Measurements from ENCODE around the gene L3MBTL4. TPM values are rescaled to one million over a fixed set of nuclear protein-coding genes. Genes with fewer than 3 reads are reported as not detected.

Gene L3MBTL4
- total RNA-seq, 1 experiment from 2014 or later, result not detected

DNA sequence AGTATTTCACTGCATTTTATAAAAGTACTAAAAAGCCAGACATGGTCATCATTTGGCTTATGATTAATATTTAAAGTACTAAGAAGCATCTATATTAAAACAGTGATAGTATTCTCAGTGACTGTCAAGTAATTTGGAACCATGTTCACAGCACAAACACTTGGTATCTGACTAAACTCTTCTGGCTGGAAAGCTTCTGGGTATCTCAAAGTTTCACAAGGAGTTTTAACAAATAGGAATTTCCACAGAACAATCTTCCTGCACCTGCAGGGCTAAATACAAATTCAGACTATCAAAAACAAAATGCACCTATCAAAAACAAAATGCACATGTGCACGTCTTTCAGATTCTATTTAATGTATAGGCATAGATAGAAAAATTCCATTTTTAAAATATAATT is 158.8 kb downstream of the L3MBTL4 start:
- no peaks in the 10 kb centered on the region for H3K9me3 ChIP-seq
- no peak overlapping the region for H3K4me3 ChIP-seq
- H3K27me3 ChIP-seq, result no peaks in the 10 kb centered on the region
- H3K36me3 ChIP-seq, result no peaks in the 10 kb centered on the region
- no peak for DNase-seq

DNA sequence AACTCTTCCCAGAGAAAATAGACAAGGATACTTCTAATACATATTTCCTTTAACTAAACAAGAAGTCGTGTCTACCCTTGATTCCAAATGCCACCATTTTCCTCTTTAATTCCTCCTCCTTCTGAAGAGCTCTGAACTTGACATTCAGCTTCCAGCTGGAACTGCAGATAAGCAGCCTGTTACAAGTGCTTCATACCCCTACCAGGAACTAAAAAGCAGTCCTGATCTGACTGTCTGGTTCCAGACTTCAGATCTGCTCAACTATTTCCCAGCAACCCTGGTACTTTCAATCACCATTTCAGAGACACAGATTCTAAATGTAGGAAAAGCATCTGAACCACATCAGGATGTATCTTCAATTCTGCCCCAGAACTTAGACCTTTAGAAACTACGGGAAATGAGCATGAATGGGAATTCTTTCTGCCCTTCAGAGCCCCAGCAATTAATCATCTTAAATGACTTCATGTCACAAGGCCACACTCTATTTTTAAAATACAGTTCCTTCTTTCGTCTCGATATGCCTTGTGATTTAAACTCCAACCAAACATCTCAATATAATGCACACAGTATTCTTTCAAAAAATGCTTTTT is 159.5 kb downstream of the L3MBTL4 start:
- Histone ChIP-seq H3K27me3 (no peaks in the 10 kb centered on the region), H3K9me3 (no peaks in the 10 kb centered on the region), H3K36me3 (no peaks in the 10 kb centered on the region), H3K4me3 (no peak overlapping the region)
- DNase-seq, result no peak

DNA sequence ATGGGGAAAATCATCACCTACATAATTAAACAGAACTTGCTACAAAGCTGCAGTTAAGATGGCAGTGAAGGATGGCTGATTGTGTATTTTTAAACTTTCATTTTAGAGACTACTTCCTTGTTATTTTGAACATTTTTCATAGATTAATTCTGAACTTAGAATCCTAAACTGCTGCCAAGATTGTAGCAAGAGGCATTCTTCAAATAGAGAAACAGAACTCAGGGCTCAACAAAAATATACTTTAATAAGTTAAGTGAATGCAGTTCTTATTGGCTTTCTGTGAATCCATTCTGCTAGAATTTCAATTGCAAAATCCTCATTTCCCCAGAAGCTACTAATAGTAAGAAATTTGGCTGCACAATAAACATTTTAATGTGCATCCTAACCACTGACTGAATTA is 160.3 kb downstream of the L3MBTL4 start:
- DNase-seq, result no peak
- H3K4me3 ChIP-seq, result no peak overlapping the region
- H3K36me3 ChIP-seq, result no peaks in the 10 kb centered on the region
- H3K27me3 ChIP-seq, result no peaks in the 10 kb centered on the region
- no peaks in the 10 kb centered on the region for H3K9me3 ChIP-seq

DNA sequence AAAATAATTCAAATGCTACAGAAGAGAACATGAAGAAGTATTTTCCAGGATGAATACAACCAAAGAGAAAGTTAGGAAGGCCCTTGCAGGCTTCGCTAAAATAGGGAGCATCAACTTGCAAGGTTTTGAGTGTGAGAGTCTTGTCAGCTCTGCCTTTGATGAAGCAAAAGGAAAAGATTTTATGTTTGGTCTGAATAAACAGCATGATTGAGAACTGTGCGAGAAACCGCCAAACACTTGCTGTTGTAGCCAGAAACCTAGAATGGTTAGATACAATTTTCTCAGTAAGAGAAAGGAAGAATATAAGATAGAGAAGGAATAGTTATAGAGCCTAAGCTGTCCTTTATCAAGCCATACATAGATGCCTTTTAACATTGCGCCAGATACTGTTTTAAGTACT is 163.6 kb downstream of the L3MBTL4 start:
- no peaks in the 10 kb centered on the region for H3K9me3 ChIP-seq
- no peaks in the 10 kb centered on the region for H3K27me3 ChIP-seq
- H3K36me3 ChIP-seq, result no peaks in the 10 kb centered on the region
- no peak for DNase-seq
- no peak overlapping the region for H3K4me3 ChIP-seq

DNA sequence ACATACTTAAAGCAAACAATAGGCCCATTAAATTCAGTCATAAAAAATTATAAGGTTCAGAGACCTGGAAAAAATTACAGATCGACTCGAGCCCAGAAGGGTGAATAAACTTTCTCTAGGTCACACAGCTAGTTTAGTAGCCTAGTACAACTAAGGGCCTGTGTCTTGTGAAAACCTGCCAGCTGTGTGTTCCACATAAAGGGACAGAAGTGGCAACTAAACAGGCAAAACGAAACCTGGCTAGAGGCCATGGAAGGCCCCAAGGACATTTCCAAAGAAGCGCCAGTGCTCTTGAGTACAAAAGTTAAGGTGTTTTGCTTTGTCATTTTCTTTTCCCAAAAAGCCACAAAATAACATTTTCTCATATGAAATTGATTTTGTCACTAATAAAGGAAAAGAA is 164.9 kb downstream of the L3MBTL4 start:
- Histone ChIP-seq H3K36me3 (no peaks in the 10 kb centered on the region), H3K9me3 (no peaks in the 10 kb centered on the region), H3K4me3 (no peak overlapping the region), H3K27me3 (no peaks in the 10 kb centered on the region)
- no peak for DNase-seq

DNA sequence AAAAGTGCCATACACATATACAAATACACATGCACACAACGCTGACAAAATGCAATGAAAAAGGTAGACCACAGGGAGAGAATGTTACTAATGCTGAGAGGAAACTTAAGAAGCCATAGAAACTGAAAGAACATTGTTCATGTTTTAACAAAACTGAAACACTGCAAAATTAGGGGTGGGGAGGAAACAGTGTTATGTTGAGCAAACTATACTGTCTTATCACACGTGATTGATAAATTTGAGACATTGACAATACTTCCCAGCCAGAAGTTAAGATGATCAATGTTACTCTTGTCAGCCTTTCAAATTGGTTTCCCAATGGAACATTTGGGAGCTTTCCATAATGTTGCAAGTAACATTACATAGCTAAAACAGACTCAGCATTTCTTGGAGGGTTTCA is 165.5 kb downstream of the L3MBTL4 start:
- no peak for DNase-seq
- Histone ChIP-seq H3K4me3 (no peak overlapping the region), H3K27me3 (no peaks in the 10 kb centered on the region), H3K9me3 (no peaks in the 10 kb centered on the region), H3K36me3 (no peaks in the 10 kb centered on the region)

DNA sequence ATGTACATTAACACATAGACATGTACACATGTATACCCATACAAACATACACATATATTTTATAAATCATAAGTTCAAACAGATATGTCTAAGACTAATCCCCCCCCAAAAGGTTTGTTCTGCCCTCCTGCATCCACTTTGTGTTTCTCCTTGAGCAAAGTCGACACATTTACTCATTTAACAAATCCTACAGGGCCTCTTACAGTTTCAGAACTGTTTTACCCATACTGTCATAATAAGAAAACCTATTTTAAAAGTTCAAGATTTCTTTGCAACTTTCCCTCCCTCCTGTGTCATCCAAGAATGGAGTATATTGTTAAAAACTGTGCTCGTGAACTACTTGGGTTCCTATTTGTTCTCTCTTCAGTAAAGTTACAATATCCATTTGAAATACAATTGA is 166.7 kb downstream of the L3MBTL4 start:
- H3K27me3 ChIP-seq, result no peaks in the 10 kb centered on the region
- no peak overlapping the region for H3K4me3 ChIP-seq
- H3K36me3 ChIP-seq, result no peaks in the 10 kb centered on the region
- DNase-seq, result no peak
- no peaks in the 10 kb centered on the region for H3K9me3 ChIP-seq

DNA sequence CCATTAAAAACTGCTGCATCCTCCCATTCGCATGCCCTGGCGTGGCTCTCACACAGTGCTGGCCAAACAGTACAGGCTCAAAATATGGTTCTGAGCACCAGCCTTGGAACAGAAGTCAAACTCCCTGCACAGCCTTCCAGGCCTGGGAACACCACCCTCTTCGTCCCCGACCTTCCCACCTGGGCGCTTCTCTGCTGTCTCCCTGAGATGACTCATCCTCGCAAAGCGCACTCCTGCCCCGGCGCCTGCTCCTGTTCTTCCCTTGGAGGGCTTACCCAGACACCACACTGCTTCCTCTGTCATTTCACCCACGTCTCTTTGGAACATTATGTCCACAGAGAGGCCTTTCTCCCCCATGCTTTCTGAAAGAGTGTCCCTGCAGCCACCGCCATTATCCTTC is 172.7 kb downstream of the L3MBTL4 start:
- no peaks in the 10 kb centered on the region for H3K27me3 ChIP-seq
- no peaks in the 10 kb centered on the region for H3K9me3 ChIP-seq
- DNase-seq, result no peak
- H3K4me3 ChIP-seq, result no peak overlapping the region
- no peaks in the 10 kb centered on the region for H3K36me3 ChIP-seq

DNA sequence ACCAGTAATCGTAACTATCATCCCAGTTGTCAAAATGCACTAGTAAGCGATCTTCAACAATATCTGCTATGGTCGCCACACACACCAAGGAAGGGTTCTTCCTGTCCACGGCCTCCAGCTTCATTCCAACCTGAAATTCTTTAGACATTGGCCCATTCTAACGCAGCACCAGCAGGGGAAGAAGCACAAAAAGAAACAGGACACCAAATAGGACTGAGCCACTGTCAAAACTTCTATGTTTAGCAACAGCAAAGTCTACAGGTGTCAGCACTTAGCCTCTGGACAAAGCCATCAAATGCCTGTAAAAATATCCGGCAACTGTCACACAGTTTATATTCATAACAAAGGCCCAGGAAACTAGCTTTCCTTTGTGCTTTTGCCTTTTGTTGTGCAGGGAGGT is 175.0 kb downstream of the L3MBTL4 start:
- H3K36me3 ChIP-seq, result no peaks in the 10 kb centered on the region
- no peak overlapping the region for H3K4me3 ChIP-seq
- no peaks in the 10 kb centered on the region for H3K9me3 ChIP-seq
- no peaks in the 10 kb centered on the region for H3K27me3 ChIP-seq
- DNase-seq, result no peak

DNA sequence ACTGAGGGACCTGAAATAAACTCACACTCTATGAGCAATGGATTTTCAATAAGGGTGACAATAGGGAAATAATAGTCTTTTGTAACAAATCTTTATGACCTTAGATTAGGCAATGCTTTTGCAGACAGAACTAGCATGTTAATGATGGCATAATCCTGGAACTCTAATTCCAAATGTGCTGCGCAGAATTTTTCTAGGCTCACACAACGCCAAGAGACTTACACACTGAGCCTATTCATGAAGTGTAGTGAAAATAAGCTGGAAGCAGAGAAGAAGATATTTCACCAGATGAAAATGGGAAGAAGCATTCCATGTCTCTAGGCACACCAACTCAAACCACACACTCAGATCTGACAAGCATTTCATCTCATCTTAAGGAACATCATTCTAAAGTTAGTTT is 178.5 kb downstream of the L3MBTL4 start:
- no peak overlapping the region for H3K4me3 ChIP-seq
- no peak for DNase-seq
- H3K27me3 ChIP-seq, result no peaks in the 10 kb centered on the region
- H3K36me3 ChIP-seq, result no peaks in the 10 kb centered on the region
- no peaks in the 10 kb centered on the region for H3K9me3 ChIP-seq

DNA sequence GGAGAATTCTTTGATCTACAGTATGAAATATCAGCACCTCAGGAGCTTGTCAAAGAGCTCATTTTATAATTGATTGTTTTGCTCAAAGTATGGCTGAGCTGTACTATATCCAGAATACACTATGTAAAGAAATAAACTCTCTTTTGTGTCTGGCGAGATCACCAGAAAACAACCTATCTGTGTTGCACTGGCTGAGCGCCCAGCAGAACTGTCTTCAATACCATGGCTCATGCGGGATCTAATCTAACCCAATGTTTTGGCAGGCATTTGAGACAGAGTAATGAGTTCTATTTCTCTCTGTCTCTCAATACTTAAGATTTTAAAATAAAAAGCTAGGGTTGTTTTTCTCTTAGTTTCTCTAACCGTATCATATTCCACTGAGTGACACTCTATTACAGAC is 192.4 kb downstream of the L3MBTL4 start:
- no peaks in the 10 kb centered on the region for H3K9me3 ChIP-seq
- no peaks in the 10 kb centered on the region for H3K27me3 ChIP-seq
- no peak overlapping the region for H3K4me3 ChIP-seq
- no peaks in the 10 kb centered on the region for H3K36me3 ChIP-seq
- no peak for DNase-seq

DNA sequence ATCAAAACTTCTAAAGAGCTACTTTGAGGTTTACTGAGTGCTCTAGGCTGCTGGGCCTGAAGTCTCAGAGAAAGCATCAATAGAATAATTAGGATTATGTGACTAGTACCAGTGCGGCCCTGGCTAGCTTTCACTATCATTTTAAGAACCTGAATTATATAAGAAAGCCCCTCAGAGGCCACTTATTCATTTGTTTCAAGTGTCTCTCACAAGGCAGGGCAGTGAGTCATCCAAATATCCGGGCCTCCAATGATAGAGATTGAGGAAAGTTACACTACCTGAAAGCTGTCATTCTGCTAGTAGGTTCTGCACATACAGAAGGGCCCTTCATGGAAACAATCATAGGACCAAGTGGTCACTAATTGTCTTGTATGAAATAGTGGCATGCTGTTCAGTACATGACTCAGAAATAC is 193.1 kb downstream of the L3MBTL4 start:
- Histone ChIP-seq H3K9me3 (no peaks in the 10 kb centered on the region), H3K36me3 (no peaks in the 10 kb centered on the region), H3K4me3 (no peak overlapping the region), H3K27me3 (no peaks in the 10 kb centered on the region)
- no peak for DNase-seq

DNA sequence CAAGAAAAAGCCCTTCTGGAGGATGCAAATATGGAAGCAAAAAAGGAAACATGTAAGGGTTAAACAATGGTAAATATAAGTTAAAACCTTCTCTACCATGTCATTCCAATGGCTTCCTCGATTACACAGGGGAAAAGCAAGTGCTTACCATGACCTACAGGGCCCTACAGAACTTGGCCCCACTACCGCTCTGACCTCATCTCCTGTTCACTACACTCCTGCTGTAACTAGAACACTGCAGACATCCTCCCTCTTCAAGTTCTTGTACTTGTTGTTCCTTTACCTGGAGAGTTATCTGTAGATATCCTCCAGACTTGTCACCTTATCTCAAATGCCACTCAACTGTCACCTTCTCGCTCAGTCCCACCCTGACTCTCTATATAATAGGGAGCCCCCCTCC is 194.6 kb downstream of the L3MBTL4 start:
- no peak overlapping the region for H3K4me3 ChIP-seq
- no peaks in the 10 kb centered on the region for H3K9me3 ChIP-seq
- no peaks in the 10 kb centered on the region for H3K36me3 ChIP-seq
- no peaks in the 10 kb centered on the region for H3K27me3 ChIP-seq
- no peak for DNase-seq

DNA sequence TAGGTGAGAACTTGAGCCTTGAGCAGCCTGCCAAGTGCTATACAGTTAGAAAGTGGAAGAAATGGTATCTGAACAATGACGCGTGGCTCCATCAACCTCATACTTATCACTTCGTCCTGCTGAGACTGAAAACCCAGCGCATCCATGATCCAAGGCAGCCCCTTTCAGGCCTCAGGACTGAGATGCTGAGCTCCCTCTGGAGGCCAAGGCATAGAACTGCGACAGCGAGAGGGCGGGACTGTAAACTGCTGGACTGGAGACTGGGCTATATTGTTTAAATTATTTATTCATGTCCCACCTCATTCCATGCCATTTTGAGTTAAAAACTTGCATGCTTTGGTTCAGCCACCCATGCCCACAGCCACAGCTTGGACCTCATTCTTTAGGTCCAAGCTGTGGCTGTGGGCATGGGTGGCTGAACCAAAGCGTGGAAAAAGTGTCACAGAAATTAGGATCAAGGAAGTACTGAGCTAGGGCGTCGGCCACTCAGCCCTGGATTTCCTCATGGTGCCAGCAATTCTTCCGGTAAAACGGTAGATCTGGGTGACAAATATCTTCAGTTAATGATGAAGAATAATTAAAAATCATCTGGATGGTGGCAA is 195.5 kb downstream of the L3MBTL4 start:
- no peak overlapping the region for H3K4me3 ChIP-seq
- no peaks in the 10 kb centered on the region for H3K36me3 ChIP-seq
- H3K9me3 ChIP-seq, result no peaks in the 10 kb centered on the region
- H3K27me3 ChIP-seq, result no peaks in the 10 kb centered on the region
- peak; percentile 21 for DNase-seq

DNA sequence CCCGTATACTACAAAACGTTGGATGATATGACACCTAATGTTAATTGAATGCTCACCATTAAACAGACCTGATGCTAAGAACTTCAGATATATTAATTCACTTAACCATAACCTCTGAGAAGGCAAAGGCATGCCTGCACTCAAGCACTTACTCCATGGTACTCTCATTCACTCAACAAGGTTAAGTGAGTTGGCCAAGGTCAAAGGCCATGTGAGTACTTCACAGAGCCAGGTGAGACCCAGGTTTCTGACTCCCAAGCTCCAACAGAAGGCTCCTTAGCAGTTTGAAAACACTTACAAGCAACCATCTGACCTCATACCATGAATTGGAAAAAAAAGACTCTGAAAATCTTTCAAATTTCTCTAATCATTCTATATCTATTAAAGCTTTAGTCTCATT is 198.8 kb downstream of the L3MBTL4 start:
- DNase-seq, result no peak
- Histone ChIP-seq H3K9me3 (no peaks in the 10 kb centered on the region), H3K27me3 (no peaks in the 10 kb centered on the region), H3K4me3 (no peak overlapping the region), H3K36me3 (no peaks in the 10 kb centered on the region)

DNA sequence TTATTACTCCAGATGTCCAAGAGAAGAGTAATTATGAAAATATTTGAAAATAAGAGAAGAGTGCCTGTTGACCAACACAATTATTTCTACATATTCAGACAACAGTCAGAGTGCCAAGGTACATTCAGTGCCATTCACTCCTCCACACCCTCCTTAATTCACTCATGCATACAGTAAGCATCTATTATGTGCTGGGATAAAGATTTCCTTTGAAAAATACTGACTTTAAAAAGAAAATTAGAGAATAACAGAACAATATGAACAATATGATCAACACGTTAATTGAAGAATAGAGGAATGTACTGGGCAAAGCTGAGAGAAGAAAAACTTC is 203.6 kb downstream of the L3MBTL4 start:
- Histone ChIP-seq H3K9me3 (no peaks in the 10 kb centered on the region), H3K36me3 (no peaks in the 10 kb centered on the region), H3K27me3 (no peaks in the 10 kb centered on the region), H3K4me3 (no peak overlapping the region)
- no peak for DNase-seq

DNA sequence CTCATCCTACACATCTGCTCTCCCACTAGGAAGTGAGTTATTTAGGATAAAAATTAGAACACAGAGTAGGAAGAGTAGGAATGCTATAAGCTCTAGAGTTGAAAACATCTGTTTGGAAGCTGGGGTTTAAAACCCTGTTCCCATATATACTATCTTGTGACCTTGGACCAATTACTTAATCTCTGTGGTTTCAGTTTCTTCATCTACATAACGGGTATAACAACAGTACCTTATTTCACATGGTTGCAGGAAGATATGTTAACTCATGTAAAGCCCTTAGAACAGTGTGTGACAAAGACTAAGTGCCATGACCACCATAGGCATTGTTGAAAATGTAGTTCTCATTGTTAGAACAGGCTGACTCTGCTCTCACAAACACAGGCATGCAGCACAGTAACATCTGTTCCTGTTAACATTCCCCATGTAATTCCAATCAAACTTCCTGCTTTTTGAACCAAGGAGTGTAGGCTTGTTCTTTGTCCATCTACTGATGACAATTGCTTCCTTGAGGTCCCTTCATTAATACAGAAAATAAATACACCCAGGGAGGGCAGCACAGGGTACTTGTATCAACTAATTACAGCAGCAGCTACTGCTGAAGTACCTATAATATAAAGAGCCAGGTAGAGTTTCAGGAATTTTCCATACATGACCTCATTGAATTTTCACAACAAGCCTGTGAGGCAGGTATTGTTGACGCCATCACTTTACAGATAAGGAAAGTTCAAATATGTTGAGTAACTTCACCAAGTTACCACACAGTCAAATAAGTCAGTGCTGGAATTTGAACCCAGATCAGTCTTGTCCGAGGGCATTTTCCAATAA is 204.2 kb downstream of the L3MBTL4 start:
- no peaks in the 10 kb centered on the region for H3K9me3 ChIP-seq
- no peak overlapping the region for H3K4me3 ChIP-seq
- DNase-seq, result no peak
- H3K36me3 ChIP-seq, result no peaks in the 10 kb centered on the region
- H3K27me3 ChIP-seq, result no peaks in the 10 kb centered on the region

DNA sequence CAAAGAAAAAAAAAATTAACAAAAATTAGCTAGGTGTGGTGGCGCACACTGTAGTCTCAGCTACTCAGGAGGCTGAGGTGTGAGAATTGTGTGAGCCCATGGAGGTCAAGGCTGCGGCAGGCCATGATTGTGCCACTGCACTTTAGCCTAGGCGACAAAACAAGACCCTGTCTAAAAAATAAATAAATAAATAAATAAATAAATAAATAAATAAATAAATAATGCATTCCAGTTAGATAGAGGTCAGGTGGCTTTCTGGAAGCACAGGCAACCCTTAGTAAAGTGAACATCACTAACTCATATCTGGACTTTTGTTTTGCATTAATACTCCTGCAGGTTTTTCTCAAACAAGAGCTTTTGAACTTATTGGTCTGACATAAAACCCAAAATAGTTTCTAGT is 206.8 kb downstream of the L3MBTL4 start:
- Histone ChIP-seq H3K27me3 (no peaks in the 10 kb centered on the region), H3K36me3 (no peaks in the 10 kb centered on the region), H3K9me3 (no peaks in the 10 kb centered on the region), H3K4me3 (no peak overlapping the region)
- DNase-seq, result no peak

Measured in MG63 (cell line).